ENCODE results near the gene HTT.

DNA sequence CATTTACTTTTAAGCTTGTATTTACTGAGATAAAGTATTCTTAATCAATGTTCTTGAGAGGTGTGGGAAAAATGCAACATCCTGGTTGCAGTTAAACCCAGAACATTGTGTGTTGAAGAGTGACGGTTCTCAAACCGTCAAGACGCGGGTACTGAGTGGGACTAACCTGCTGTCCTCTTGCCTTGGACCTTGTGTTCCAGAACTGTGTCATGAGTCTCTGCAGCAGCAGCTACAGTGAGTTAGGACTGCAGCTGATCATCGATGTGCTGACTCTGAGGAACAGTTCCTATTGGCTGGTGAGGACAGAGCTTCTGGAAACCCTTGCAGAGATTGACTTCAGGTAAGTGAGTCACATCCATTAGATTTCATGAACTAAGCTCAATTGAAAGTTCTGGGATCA lies 59.7 kb downstream of the HTT start:
- TF ChIP-seq ZNF530 (CRISPR knock-in tag; IDR thresholded peaks at IDR 0.05; ENCODE audit: low read depth) (no peak), ONECUT2 (CRISPR knock-in tag; IDR thresholded peaks at IDR 0.05) (no peak), SIX1 (CRISPR knock-in tag; IDR thresholded peaks at IDR 0.05; ENCODE audit: borderline replicate concordance) (no peak)

Data from HepG2 (cell line).